HCT116 (cell line): ENCODE results near the gene PRKG1. TPM values are rescaled to one million over a fixed set of nuclear protein-coding genes. Genes with fewer than 3 reads are reported as not detected.

Experiments
- ATAC-seq: fragments of 200-7000 bp; cut with Tn5 transposase; 2 replicates; pipeline ENCODE4 v1.9.1; 2020; ENCODE audit warnings: mild to moderate bottlenecking, moderate library complexity
- BruUV-seq: library from RNA; stranded (reverse); fragments of 400-500 nt; replicated peaks from 2 replicates; lab custom pipeline; 2021; lab: Mats Ljungman, UMichigan
- CTCF ChIA-PET: fragments of 300-600 bp; sonication (Branson Sonifier 250); formaldehyde crosslinking; loops from one replicate; lab custom pipeline; 2021; ENCODE audit warnings: antibody characterized with exemption; lab: Charles Lee
- POLR2A ChIA-PET: fragments of 300-600, 350-600 bp; sonication (Branson Sonifier 250); formaldehyde crosslinking; loops from one replicate; lab custom pipeline; 2021; ENCODE audit warnings: antibody characterized with exemption; lab: Charles Lee
- RAD21 ChIA-PET, 2 experiments: fragments of 300-600 bp; sonication (Branson Sonifier 250); formaldehyde crosslinking; loops; one replicate each; lab custom pipeline; 2023; ENCODE audit warnings: low total read pairs in 2 of 2; ENCODE audit not compliant: uncharacterized antibody in 2 of 2, unreplicated experiment in 2 of 2, low non-redundant PET in 1 of 2; lab: Charles Lee
- DNase-seq: peaks from one replicate; pipeline ENCODE4 v3.0.0-alpha.2; 2010; ENCODE audit warnings: low read depth, low spot score
- H2AFZ ChIP-seq: fragments of 200-600 bp; shearing (Covaris generic), sonication (generic); 2 replicates; pipeline ENCODE4 v1.6.1; 2017; ENCODE audit warnings: low read depth, mixed run types, mixed read lengths, antibody characterized with exemption, low read length; ENCODE audit not compliant: poor library complexity, severe bottlenecking
- H3K27ac ChIP-seq: 2 replicates; pipeline ENCODE4 v1.5.1; 2012; ENCODE audit warnings: low read depth, low read length
- H3K27me3 ChIP-seq: fragments of 200-600 bp; sonication (generic); 2 replicates; pipeline ENCODE4 v1.6.1; 2016; ENCODE audit warnings: mixed run types, low read length, mixed read lengths; ENCODE audit not compliant: insufficient read depth
- H3K36me3 ChIP-seq, 2 experiments: fragments of 200-500 bp in 1 of 2; fragments of 200-600 bp in 1 of 2; sonication (Bioruptor generic) in 1 of 2; sonication (generic) in 1 of 2; 2 replicates each; pipeline versions ENCODE4 v1.5.1 to v1.6.1; 2014 to 2016; ENCODE audit warnings: low read length in 2 of 2, inconsistent platforms in 1 of 2, mixed read lengths in 1 of 2, mixed run types in 1 of 2; ENCODE audit not compliant: insufficient read depth in 2 of 2, control insufficient read depth in 1 of 2
- H3K4me1 ChIP-seq, 2 experiments: fragments of 200-600 bp in 1 of 2; sonication (generic) in 1 of 2; 2 replicates each; pipeline versions ENCODE4 v1.5.1 to v1.6.1; 2012 to 2017; ENCODE audit warnings: low read length in 2 of 2, inconsistent platforms in 1 of 2, mild to moderate bottlenecking in 1 of 2, mixed read lengths in 1 of 2, mixed run types in 1 of 2, moderate library complexity in 1 of 2; ENCODE audit not compliant: insufficient read depth in 2 of 2, control insufficient read depth in 1 of 2
- H3K4me2 ChIP-seq: fragments of 200-600 bp; sonication (generic); 2 replicates; pipeline ENCODE4 v1.6.1; 2017; ENCODE audit warnings: mixed run types, low read length, mixed read lengths
- H3K4me3 ChIP-seq, 2 experiments: fragments of 200-600 bp in 1 of 2; sonication (generic) in 1 of 2; replicated peaks in 1 of 2; 2 replicates each; pipeline ENCODE4 v1.5.1; 2011 to 2016; ENCODE audit warnings: low read length in 2 of 2, control low read depth in 1 of 2, low read depth in 1 of 2, mild to moderate bottlenecking in 1 of 2, mixed read lengths in 1 of 2, mixed run types in 1 of 2
- H3K79me2 ChIP-seq: fragments of 200-600 bp; sonication (generic); 2 replicates; pipeline ENCODE4 v1.6.1; 2017; ENCODE audit warnings: mild to moderate bottlenecking, mixed run types, low read length, moderate library complexity, mixed read lengths; ENCODE audit not compliant: insufficient read depth
- H3K9ac ChIP-seq: fragments of 200-600 bp; sonication (generic); 2 replicates; pipeline ENCODE4 v1.6.1; 2016; ENCODE audit warnings: low read length, mixed read lengths
- H3K9me2 ChIP-seq: fragments of 200-600 bp; sonication (generic), shearing (Covaris generic); 2 replicates; pipeline ENCODE4 v1.6.1; 2017; ENCODE audit warnings: mixed run types, mild to moderate bottlenecking, moderate library complexity; ENCODE audit not compliant: insufficient read depth
- H3K9me3 ChIP-seq, 2 experiments: fragments of 200-500 bp in 1 of 2; fragments of 200-600 bp in 1 of 2; sonication (Bioruptor generic) in 1 of 2; sonication (generic) in 1 of 2; 2 replicates each; pipeline ENCODE4 v1.6.1; 2014 to 2017; ENCODE audit warnings: low read length in 2 of 2, mixed read lengths in 2 of 2, inconsistent platforms in 1 of 2, low read depth in 1 of 2, mild to moderate bottlenecking in 1 of 2, mixed run types in 1 of 2, moderate library complexity in 1 of 2; ENCODE audit not compliant: control insufficient read depth in 1 of 2, insufficient read depth in 1 of 2
- H4K20me1 ChIP-seq: fragments of 200-600 bp; sonication (generic), shearing (Covaris generic); 2 replicates; pipeline ENCODE4 v1.6.1; 2017; ENCODE audit warnings: mixed run types, mild to moderate bottlenecking, moderate library complexity; ENCODE audit not compliant: insufficient read depth
- ATF3 ChIP-seq: IDR thresholded peaks from 2 replicates; pipeline ENCODE4 v1.6.1; 2012
- CEBPB ChIP-seq: IDR thresholded peaks from 2 replicates; pipeline ENCODE4 v1.6.1; 2012; ENCODE audit warnings: low read depth
- CTCF ChIP-seq, 3 experiments: fragments of 200-600 bp in 1 of 3; sonication (generic) in 1 of 3; IDR thresholded peaks in 2 of 3; conservative IDR thresholded peaks in 1 of 3; 2 replicates each; pipeline ENCODE4 v1.5.1; 2012 to 2017; ENCODE audit warnings: low read depth in 2 of 3, low read length in 2 of 3, antibody characterized with exemption in 1 of 3, borderline replicate concordance in 1 of 3, control low read depth in 1 of 3, mild to moderate bottlenecking in 1 of 3, mixed read lengths in 1 of 3, mixed run types in 1 of 3, moderate library complexity in 1 of 3; ENCODE audit not compliant: insufficient read depth in 1 of 3
- EGR1 ChIP-seq: IDR thresholded peaks from 2 replicates; pipeline ENCODE4 v1.6.1; 2012; ENCODE audit warnings: low read depth
- EZH2 ChIP-seq: fragments of 200-600 bp; sonication (generic); IDR thresholded peaks from 2 replicates; pipeline ENCODE4 v1.6.1; 2017; ENCODE audit warnings: antibody characterized with exemption, mixed run types
- EZH2phosphoT487 ChIP-seq: fragments of 200-600 bp; IDR thresholded peaks from 2 replicates; pipeline ENCODE4 v1.6.1; 2018; ENCODE audit warnings: antibody characterized with exemption, borderline replicate concordance
- JUND ChIP-seq: IDR thresholded peaks from 2 replicates; pipeline ENCODE4 v1.6.1; 2012
- POLR2A ChIP-seq: IDR thresholded peaks from 2 replicates; pipeline ENCODE4 v1.7.0; 2011; ENCODE audit warnings: borderline replicate concordance; ENCODE audit not compliant: insufficient read depth, insufficient read length; ENCODE audit errors: extremely low read depth
- RAD21 ChIP-seq: IDR thresholded peaks from 2 replicates; pipeline ENCODE4 v1.6.1; 2012; ENCODE audit warnings: low read depth, mild to moderate bottlenecking
- REST ChIP-seq: IDR thresholded peaks from 2 replicates; pipeline ENCODE4 v1.6.1; 2012; ENCODE audit warnings: low read depth
- SIN3A ChIP-seq: IDR thresholded peaks from 2 replicates; pipeline ENCODE4 v1.6.1; 2012; ENCODE audit warnings: low read depth
- SRF ChIP-seq: IDR thresholded peaks from 2 replicates; pipeline ENCODE4 v1.6.1; 2012; ENCODE audit warnings: low read depth
- TCF7L2 ChIP-seq: IDR thresholded peaks from 2 replicates; pipeline ENCODE4 v1.7.0; 2011; ENCODE audit warnings: borderline replicate concordance, inconsistent platforms; ENCODE audit not compliant: insufficient read depth, insufficient read length; ENCODE audit errors: extremely low read depth
- YY1 ChIP-seq: IDR thresholded peaks from 2 replicates; pipeline ENCODE4 v1.6.1; 2011; ENCODE audit warnings: low read length, low read depth, moderate library complexity, mild to moderate bottlenecking; ENCODE audit not compliant: insufficient replicate concordance; ENCODE audit errors: extremely low read depth
- ZNF274 ChIP-seq: fragments of 200-500 bp; sonication (Bioruptor generic); IDR thresholded peaks from 2 replicates; pipeline ENCODE4 v1.6.1; 2014; ENCODE audit warnings: mild to moderate bottlenecking, low read depth, low read length, inconsistent platforms
- intact Hi-C: fragments of 100-400 bp; cut with micrococcal nuclease; formaldehyde crosslinking; loops from 2 replicates; pipeline ENCODE4 v1.10.0; 2022
- total RNA-seq: library from RNA; stranded (reverse); gene quantifications from one replicate; pipeline ENCODE4 v1.2.1, GENCODE V29; 2021; ENCODE audit not compliant: unreplicated experiment

PRKG1 gene
- total RNA-seq, 1 experiment from 2014 or later: 1.4 TPM

- Histone ChIP-seq H2AFZ (no peak overlapping the region), H3K27me3 (peaks cover 4% of the 10 kb centered on the region; the same call in 1 of the 2 replicates), H4K20me1 (no peaks in the 10 kb centered on the region), H3K27ac (no peak overlapping the region), H3K4me1 (no peaks in the 10 kb centered on the region), H3K4me2 (no peak overlapping the region), H3K9me2 (no peaks in the 10 kb centered on the region), H3K79me2 (no peaks in the 10 kb centered on the region), H3K9me3 (no peaks in the 10 kb centered on the region), H3K9ac (no peak overlapping the region), H3K36me3 (no peaks in the 10 kb centered on the region), H3K4me3 (no peak overlapping the region)
- POLR2A ChIA-PET: no interaction called here
- CTCF ChIA-PET: interaction anchor here (1.4 kb wide), 1 partner anchor 18 kb away, joined by 4 read pairs; no protein-coding TSS in a partner anchor
- DNase-seq: no peak
- RAD21 ChIA-PET: no interaction called here
- no TSS peak for BruUV-seq
- TF ChIP-seq ATF3: no peak
- no peak for TF ChIP-seq RAD21
- TF ChIP-seq EZH2: no peak
- TF ChIP-seq CEBPB: no peak
- TF ChIP-seq SIN3A: no peak
- no peak for TF ChIP-seq EZH2phosphoT487
- no peak for TF ChIP-seq YY1
- no peak for TF ChIP-seq SRF
- no peak for TF ChIP-seq REST
- TF ChIP-seq POLR2A: no peak
- TF ChIP-seq TCF7L2: no peak
- no peak for TF ChIP-seq ZNF274
- no peak for TF ChIP-seq JUND
- TF ChIP-seq CTCF (IDR thresholded peaks at IDR 0.05 in 2 of 3, conservative IDR thresholded peaks at IDR 0.05 in 1 of 3; ENCODE audit: borderline replicate concordance in 1 of 3, insufficient read depth in 1 of 3, low read depth in 2 of 3, low read length in 2 of 3): no peak
- TF ChIP-seq EGR1: no peak
- intact Hi-C loops: no loop called here
- no peak for ATAC-seq
Measured at GRCh38 chr10:51371743-51372142, 297.5 kb downstream of the PRKG1 start.
